ENCODE data around the gene MDM4.

DNA sequence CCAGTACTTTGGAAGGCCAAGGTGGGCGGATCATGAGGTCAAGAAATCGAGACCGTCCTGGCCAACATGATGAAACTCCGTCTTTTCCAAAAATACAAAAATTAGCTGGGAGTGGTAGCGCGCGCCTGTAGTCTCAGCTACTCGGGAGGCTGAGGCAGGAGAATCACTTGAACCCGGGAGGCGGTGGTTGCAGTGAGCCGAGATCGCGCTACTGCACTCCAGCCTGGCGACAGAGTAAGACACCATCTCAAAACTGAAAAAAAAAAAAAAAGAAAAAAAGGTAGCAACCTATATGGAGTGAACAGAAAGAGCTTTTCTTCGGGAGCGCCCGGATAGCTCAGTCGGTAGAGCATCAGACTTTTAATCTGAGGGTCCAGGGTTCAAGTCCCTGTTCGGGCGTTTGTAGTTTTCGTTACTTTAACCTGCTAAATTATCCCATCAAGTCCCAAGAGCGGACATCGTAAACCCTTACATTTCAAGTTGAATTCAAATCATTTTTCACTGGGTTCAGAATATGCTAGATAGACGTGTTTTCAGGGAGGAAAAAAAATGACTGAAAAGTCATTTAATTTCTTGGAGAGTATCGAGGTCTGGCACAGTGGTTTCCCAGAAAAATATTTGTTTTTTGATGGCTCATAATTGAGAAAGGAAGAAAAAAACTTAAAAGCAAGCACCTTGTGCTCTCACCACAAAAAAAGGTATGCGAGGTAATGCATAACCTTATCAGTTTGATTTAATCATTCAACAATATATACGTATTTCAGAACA is 9.8 kb upstream of the MDM4 start:
- TF ChIP-seq BHLHE40 (IDR thresholded peaks at IDR 0.05; ENCODE audit: borderline replicate concordance) = no peak
- no peak for TF ChIP-seq L3MBTL2 (conservative IDR thresholded peaks at IDR 0.05)
